Activated CD8-positive, alpha-beta T cell treated with anti-CD3 and anti-CD28 coated beads for 36 hours (primary cell): Measurements from ENCODE around the gene UPK3A. TPM values are rescaled to one million over a fixed set of nuclear protein-coding genes. Genes with fewer than 3 reads are reported as not detected.

Source experiments
- ATAC-seq: fragments of 200-7000 bp; cut with Tn5 transposase; one replicate; pipeline ENCODE4 v1.10.0; 2021; ENCODE audit warnings: mild to moderate bottlenecking, moderate library complexity
- CTCF ChIA-PET: fragments of 350-600 bp; sonication (Branson Sonifier 250); formaldehyde crosslinking; loops from one replicate; lab custom pipeline; 2021; ENCODE audit warnings: antibody characterized with exemption; lab: Charles Lee
- POLR2A ChIA-PET: fragments of 350-600 bp; sonication (Branson Sonifier 250); formaldehyde crosslinking; loops from one replicate; lab custom pipeline; 2021; ENCODE audit warnings: antibody characterized with exemption; lab: Charles Lee
- DNase-seq: peaks from one replicate; pipeline ENCODE4 v3.0.0-alpha.2; 2020
- H3K27ac Mint-ChIP-seq: one replicate; pipeline ENCODE4 v1.8.0; 2021; ENCODE audit warnings: mild to moderate bottlenecking, mixed read lengths
- H3K27me3 Mint-ChIP-seq: one replicate; pipeline ENCODE4 v1.8.0; 2021; ENCODE audit warnings: mixed read lengths
- H3K36me3 Mint-ChIP-seq: one replicate; pipeline ENCODE4 v1.8.0; 2021; ENCODE audit warnings: low read depth, mixed read lengths
- H3K4me1 Mint-ChIP-seq: one replicate; pipeline ENCODE4 v1.8.0; 2021; ENCODE audit warnings: low read depth, mixed read lengths
- H3K4me3 Mint-ChIP-seq: one replicate; pipeline ENCODE4 v1.8.0; 2021; ENCODE audit warnings: mild to moderate bottlenecking, moderate library complexity, mixed read lengths
- H3K9me3 Mint-ChIP-seq: one replicate; pipeline ENCODE4 v1.8.0; 2021; ENCODE audit warnings: mixed read lengths
- intact Hi-C: fragments of 100-400 bp; cut with micrococcal nuclease; formaldehyde crosslinking; loops from one replicate; pipeline ENCODE4 v1.10.0; 2022
- total RNA-seq, 2 experiments: library from RNA; stranded (reverse); gene quantifications; one replicate each; pipeline ENCODE4 v1.2.3, GENCODE V29; 2021
- TF ChIP-seq, protein P1 (sequence below): fragments of 200-600 bp; IDR thresholded peaks from one replicate; pipeline ENCODE4 v1.8.0; 2022; ENCODE audit warnings: antibody characterized with exemption, mild to moderate bottlenecking

UPK3A gene
- total RNA-seq, 2 experiments from 2014 or later = not detected

DNA sequence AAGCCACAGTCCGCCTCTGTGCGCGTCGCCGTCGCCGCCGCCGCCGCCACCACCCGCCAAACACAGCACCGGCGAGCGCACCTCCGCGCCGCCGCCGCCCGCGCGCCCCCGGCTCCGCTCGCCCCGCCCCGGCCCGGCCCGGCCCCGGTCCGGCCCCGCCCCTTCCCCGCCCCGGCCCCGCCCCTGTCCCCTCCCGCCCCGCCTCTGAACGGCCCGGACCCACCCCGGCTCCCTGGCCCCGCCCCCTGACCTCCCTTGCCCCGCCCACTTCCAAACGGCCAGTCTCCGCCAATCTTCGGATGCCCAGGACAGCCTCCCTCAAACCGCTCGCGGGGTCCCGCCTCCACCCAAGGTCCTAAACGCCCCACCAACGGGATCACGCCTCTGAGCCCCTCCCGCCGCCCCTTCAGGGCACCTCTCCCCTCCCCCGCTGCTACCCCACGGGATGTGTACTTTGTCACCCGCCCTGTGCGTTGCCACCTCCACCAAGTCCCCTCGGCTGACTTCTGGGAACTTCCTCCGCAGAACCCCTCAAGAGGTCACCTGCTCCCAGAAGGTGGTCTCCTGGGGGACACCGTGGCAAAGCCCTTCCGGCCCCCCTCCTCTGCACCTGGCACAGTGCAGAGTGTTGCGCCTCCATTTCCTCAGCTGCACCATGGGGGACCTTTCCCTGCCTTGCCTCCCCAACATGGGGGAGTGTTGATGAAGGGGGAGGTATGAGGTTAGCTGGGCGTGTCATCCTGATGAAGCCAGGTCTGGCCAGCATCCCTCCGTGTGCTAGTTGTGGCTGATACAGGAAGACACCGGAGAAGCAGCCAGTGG, 43.7 kb upstream of the UPK3A start, which contains the start of gene KIAA0930:
TSS of gene KIAA0930 (minus strand) at position 85 of the 822 bp plus-strand sequence. CDS start 191 bp downstream, outside the sequence.
- peak within 1 kb of the TSS; percentile 84 for H3K27ac Mint-ChIP-seq
- H3K27me3 Mint-ChIP-seq = no peaks in the 10 kb centered on the region
- DNase-seq (peak; percentile 91), ATAC-seq (peak; percentile 83)
- H3K4me1 Mint-ChIP-seq = peaks cover 28% of the 10 kb centered on the region
- H3K36me3 Mint-ChIP-seq = peaks cover 6% of the 10 kb centered on the region
- CTCF ChIA-PET = no interaction called here
- intact Hi-C loops = no loop called here
- H3K4me3 Mint-ChIP-seq = peak within 1 kb of the TSS; percentile 93
- H3K9me3 Mint-ChIP-seq = no peaks in the 10 kb centered on the region
- TF ChIP-seq, protein P1, sequence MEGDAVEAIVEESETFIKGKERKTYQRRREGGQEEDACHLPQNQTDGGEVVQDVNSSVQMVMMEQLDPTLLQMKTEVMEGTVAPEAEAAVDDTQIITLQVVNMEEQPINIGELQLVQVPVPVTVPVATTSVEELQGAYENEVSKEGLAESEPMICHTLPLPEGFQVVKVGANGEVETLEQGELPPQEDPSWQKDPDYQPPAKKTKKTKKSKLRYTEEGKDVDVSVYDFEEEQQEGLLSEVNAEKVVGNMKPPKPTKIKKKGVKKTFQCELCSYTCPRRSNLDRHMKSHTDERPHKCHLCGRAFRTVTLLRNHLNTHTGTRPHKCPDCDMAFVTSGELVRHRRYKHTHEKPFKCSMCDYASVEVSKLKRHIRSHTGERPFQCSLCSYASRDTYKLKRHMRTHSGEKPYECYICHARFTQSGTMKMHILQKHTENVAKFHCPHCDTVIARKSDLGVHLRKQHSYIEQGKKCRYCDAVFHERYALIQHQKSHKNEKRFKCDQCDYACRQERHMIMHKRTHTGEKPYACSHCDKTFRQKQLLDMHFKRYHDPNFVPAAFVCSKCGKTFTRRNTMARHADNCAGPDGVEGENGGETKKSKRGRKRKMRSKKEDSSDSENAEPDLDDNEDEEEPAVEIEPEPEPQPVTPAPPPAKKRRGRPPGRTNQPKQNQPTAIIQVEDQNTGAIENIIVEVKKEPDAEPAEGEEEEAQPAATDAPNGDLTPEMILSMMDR = no peak
- POLR2A ChIA-PET = interaction anchor here (0.7 kb wide), 1 partner anchor 31 kb away, joined by 3 read pairs; no protein-coding TSS in a partner anchor

DNA sequence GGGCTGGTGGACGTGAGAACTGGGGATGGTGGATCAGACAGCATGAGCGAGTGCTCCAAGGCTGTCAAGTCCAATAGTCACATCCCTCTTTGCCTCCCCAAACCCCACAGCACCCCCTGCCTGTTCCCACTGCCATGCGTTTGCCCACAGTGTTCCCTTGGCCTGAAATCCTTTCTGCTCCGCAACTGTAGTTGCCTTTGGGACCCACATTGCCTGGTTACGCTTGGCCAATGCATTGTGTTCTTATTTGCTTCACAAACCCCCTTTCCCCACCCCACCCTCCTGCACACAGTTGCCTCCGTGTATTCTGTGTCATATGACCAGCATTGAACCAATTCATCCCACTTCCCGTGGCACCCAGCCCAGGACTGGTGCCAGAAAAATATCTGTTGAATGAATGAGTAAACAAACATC, 42.0 kb upstream of the UPK3A start:
- DNase-seq (no peak), ATAC-seq (no peak)
- Mint-ChIP-seq H3K4me3 (no peak overlapping the region), H3K27ac (no peak overlapping the region), H3K9me3 (no peaks in the 10 kb centered on the region), H3K27me3 (no peaks in the 10 kb centered on the region), H3K4me1 (peaks cover 33% of the 10 kb centered on the region), H3K36me3 (peaks cover 2% of the 10 kb centered on the region)
- CTCF ChIA-PET = no interaction called here
- TF ChIP-seq, protein P1 = peak; percentile 14
- POLR2A ChIA-PET = no interaction called here
- intact Hi-C loops = no loop called here

DNA sequence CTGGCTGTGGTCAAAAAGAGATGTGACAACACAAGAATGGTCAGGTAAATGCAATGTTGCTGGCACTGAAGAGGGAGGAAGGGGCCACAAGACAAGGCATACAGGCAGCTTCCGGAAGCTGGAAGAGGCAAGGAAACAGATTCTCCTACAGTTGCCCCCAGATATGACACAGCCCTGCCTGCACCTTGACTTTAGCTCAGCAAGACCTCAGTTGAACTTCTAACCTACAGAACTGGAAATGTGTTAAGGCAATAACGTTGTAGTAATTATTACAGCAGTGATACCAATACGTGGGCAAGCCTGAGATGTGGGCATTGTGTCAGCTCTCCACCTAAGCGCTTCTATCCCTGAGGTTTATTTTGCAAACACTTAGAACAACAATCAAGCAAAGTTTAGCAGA, 39.8 kb upstream of the UPK3A start:
- intact Hi-C loops = no loop called here
- ChIA-PET POLR2A (interaction anchor here (0.6 kb wide), 1 partner anchor 161 kb away, joined by 3 read pairs; no protein-coding TSS in a partner anchor), CTCF (no interaction called here)
- H3K9me3 Mint-ChIP-seq = no peaks in the 10 kb centered on the region
- H3K27ac Mint-ChIP-seq = no peak overlapping the region
- H3K36me3 Mint-ChIP-seq = no peaks in the 10 kb centered on the region
- H3K4me3 Mint-ChIP-seq = no peak overlapping the region
- no peak for ATAC-seq
- peaks cover 29% of the 10 kb centered on the region for H3K4me1 Mint-ChIP-seq
- DNase-seq = no peak
- TF ChIP-seq, protein P1 = no peak
- H3K27me3 Mint-ChIP-seq = no peaks in the 10 kb centered on the region

DNA sequence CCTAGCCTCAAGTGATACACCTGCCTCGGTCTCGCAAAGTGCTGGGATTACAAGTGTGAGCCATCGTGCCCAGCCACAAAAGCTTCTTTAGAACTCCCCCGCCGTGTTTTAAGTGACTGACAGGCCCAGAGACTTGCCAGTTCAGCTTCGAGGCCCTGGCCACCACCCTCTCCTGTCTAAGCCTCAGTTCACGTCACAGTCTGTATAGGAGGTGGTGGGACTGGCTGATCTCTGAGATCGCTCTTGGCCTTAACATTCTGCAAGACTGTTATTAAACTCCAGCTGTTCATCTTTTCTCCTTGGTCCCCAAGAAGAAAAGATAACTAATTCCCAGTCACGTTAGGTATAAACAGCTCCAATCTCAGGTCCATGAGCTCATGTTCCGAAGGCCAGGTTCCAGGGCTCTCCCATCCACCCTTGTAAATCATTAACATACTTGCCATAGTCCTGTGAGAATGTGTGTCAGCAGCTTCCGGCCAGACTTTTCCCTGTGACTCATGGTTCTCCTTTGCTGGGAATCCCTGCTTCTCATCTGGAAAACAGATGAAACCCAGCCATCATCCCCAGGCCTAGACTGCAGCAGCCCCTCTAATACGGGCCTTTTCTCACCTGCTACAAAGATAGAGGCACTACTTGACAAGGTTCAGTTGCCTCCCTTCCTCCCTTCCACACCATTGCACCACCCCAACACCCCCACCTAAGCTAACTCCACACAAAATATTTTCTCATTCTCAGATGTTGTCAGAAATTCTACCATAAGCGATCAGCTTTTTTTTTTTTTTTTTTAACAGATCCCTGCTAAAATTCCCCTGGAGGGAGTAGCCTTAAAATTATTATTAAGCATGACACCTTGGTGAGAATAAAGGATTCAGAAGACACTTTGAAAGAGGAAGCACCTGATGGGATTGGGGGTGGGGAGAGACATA, 38.4 kb upstream of the UPK3A start:
- peak; percentile 21 for ATAC-seq
- no peak for DNase-seq
- POLR2A ChIA-PET = no interaction called here
- intact Hi-C loops = no loop called here
- CTCF ChIA-PET = interaction anchor here (1.2 to 1.6 kb wide), 2 partner anchors 37 to 145 kb away, joined by 4 to 7 read pairs; no protein-coding TSS in a partner anchor
- H3K4me1 Mint-ChIP-seq = peaks cover 25% of the 10 kb centered on the region
- no peaks in the 10 kb centered on the region for H3K9me3 Mint-ChIP-seq
- H3K27me3 Mint-ChIP-seq = no peaks in the 10 kb centered on the region
- H3K4me3 Mint-ChIP-seq = peak overlapping the region; percentile 11
- no peaks in the 10 kb centered on the region for H3K36me3 Mint-ChIP-seq
- TF ChIP-seq, protein P1 = no peak
- H3K27ac Mint-ChIP-seq = peak overlapping the region; percentile 85
